Activated CD8-positive, alpha-beta memory T cell treated with anti-CD3 and anti-CD28 coated beads, Interleukin-2, amount 50 U/mL, for 24 hours (primary cell): ENCODE results near the gene ZBTB42.

ENCODE experiments used
- DNase-seq: peaks from one replicate; pipeline ENCODE4 v3.0.0-alpha.2; 2020; ENCODE audit errors: extremely low read depth

Gene ZBTB42

GRCh38 chr14:104769324-104770071, 31.4 kb upstream of the ZBTB42 start:
- no peak for DNase-seq

- no peak for DNase-seq
Measured at GRCh38 chr14:104770072-104770579, 30.8 kb upstream of the ZBTB42 start.

GRCh38 chr14:104770851-104771272, 30.0 kb upstream of the ZBTB42 start:
- no peak for DNase-seq

GRCh38 chr14:104771374-104771773, 29.5 kb upstream of the ZBTB42 start:
- no peak for DNase-seq

- DNase-seq: no peak
Measured at GRCh38 chr14:104771918-104772706, 28.8 kb upstream of the ZBTB42 start.

GRCh38 chr14:104772707-104773504, 28.0 kb upstream of the ZBTB42 start:
- no peak for DNase-seq

GRCh38 chr14:104773505-104774452, 27.1 kb upstream of the ZBTB42 start:
- DNase-seq: no peak

- DNase-seq: no peak
Measured at GRCh38 chr14:104774453-104775072, 26.3 kb upstream of the ZBTB42 start.

- no peak for DNase-seq
Measured at GRCh38 chr14:104775073-104775489, 25.8 kb upstream of the ZBTB42 start.

GRCh38 chr14:104776481-104776880, 24.4 kb upstream of the ZBTB42 start:
- no peak for DNase-seq

GRCh38 chr14:104776961-104777807, 23.7 kb upstream of the ZBTB42 start:
- no peak for DNase-seq

GRCh38 chr14:104777808-104778249, 23.1 kb upstream of the ZBTB42 start:
- DNase-seq: no peak

GRCh38 chr14:104778694-104779331, 22.1 kb upstream of the ZBTB42 start:
- DNase-seq: no peak

GRCh38 chr14:104779776-104780512, 21.0 kb upstream of the ZBTB42 start:
- DNase-seq: no peak

- DNase-seq: no peak
Measured at GRCh38 chr14:104780513-104781030, 20.3 kb upstream of the ZBTB42 start.

- DNase-seq: no peak
Measured at GRCh38 chr14:104781271-104782077, 19.4 kb upstream of the ZBTB42 start.
